Neural cell (in vitro differentiated cells): ENCODE data around the gene SUPT3H.

Experiments used
- CTCF ChIP-seq: fragments of 450-650 bp; IDR thresholded peaks from 2 replicates; pipeline ENCODE4 v1.5.1; 2014; ENCODE audit warnings: antibody characterized with exemption, mild to moderate bottlenecking, moderate library complexity; ENCODE audit not compliant: poor library complexity, severe bottlenecking
- EP300 ChIP-seq: fragments of 450-650 bp; conservative IDR thresholded peaks from 2 replicates; pipeline ENCODE4 v1.6.1; 2014; ENCODE audit warnings: antibody characterized with exemption, mild to moderate bottlenecking, moderate library complexity; ENCODE audit not compliant: poor library complexity, severe bottlenecking
- EZH2 ChIP-seq: fragments of 200-600, 300-800 bp; shearing (Covaris generic), sonication (generic); IDR thresholded peaks from 2 replicates; pipeline ENCODE4 v1.6.1; 2014; ENCODE audit warnings: antibody characterized with exemption, low read length, borderline replicate concordance, mild to moderate bottlenecking; ENCODE audit not compliant: insufficient read depth, poor library complexity, severe bottlenecking
- POLR2AphosphoS5 ChIP-seq: IDR thresholded peaks from 2 replicates; pipeline ENCODE4 v1.6.1; 2012
- RAD21 ChIP-seq: fragments of 450-650 bp; conservative IDR thresholded peaks from 2 replicates; pipeline ENCODE4 v1.6.1; 2014; ENCODE audit warnings: antibody characterized with exemption, mild to moderate bottlenecking, moderate library complexity

DNA sequence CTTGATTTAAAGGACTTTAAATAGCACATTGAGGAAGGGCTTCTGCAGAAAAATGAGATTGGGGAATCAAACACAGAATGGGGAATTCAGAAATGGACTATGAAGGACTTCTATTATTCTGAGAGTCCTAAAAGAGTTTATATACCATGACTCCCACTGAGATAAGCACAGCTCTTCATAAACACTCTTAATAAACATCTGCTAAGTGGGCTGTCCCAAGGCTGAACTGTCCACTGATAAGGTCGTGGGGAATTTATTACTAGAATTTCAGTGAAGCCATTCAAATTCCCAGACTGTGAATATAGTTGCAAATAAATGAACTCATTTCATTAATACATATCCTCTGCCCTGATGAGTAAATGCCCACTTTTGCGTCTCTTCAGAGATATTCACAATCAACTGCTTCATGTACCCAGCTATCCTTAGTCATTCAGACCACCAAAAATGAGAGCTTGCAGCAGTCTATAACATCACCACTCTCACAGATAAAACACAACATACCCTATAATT, 517.8 kb downstream of the SUPT3H start:
- TF ChIP-seq CTCF, result no peak
- TF ChIP-seq EP300, result no peak
- TF ChIP-seq POLR2AphosphoS5, result no peak
- TF ChIP-seq EZH2, result no peak
- no peak for TF ChIP-seq RAD21
